RPMI7951 (cell line): ENCODE results near the gene SMYD4. TPM values are rescaled to one million over a fixed set of nuclear protein-coding genes. Genes with fewer than 3 reads are reported as not detected.
"Not testable (repeated sequence)": the region's sequence is repeated elsewhere in the genome, so short reads cannot be mapped to it uniquely, and the experiment has no call there.

ENCODE experiments used
- DNase-seq: peaks from one replicate; pipeline ENCODE4 v3.0.0-alpha.2; 2012; ENCODE audit warnings: low read depth
- total RNA-seq: library from RNA; depleted of rRNA; stranded (reverse); fragments of >200 nt; shearing (Covaris generic); gene quantifications from 2 replicates; pipeline ENCODE4 v1.2.3, GENCODE V29; 2014

The SMYD4 gene
- total RNA-seq, 1 experiment from 2014 or later, result 6.2 TPM

DNA sequence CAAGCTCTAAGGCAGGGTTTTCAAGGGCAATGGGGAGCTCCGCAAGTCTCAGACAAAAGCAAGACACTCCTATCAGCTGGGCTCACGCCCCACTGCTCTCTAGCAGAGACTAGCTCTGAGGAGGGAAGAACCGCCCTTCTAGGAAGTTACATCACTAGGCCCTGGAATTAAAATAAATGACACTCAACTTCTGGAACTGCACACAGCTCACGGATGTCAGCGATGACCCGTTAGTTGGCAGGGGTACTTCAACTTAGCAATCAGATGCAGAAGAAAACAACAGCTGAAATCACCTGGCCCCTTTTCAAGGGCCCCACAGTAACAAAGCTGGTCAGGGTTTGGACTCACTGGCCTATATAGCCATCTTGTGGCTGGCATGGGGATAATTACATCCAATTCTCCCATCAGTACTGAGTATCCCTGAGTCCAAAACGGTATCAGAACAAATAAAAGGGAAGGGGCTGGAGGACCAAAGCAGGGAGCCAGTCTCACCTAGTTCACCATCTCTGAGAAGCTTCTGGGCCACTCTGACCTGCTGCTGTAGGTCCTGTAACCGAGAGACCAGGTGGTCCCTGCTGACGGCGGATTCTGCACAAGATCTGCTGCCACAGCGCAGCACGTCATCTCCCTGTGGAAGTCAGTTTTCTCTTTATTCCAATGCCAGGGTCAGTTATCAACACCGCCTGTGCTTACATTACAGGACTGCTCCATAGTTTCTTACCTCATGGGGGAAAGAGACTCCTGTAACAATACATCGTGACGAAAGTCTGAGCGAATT is 45.7 kb downstream of the SMYD4 start:
- DNase-seq, result peak; percentile 58

DNA sequence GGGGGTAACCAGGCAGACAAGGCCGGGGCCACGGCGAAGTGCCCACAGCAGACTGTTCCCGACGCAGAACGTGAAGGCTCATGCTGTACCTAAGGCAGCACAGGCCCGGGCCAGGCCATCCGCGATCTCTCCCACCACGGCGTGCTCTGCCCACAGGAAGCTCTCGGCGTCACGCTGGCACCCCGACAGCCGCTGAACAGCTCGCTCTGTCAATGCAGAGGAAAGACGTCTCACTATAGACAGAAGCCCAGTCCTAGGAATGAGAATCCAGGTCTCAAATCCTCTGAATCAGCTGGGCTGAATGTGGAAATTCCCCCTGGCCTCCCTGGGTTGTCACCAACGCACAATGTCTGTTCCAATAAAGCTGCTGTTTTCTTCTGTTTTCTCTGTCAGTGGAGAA is 46.4 kb downstream of the SMYD4 start:
- DNase-seq, result no peak

DNA sequence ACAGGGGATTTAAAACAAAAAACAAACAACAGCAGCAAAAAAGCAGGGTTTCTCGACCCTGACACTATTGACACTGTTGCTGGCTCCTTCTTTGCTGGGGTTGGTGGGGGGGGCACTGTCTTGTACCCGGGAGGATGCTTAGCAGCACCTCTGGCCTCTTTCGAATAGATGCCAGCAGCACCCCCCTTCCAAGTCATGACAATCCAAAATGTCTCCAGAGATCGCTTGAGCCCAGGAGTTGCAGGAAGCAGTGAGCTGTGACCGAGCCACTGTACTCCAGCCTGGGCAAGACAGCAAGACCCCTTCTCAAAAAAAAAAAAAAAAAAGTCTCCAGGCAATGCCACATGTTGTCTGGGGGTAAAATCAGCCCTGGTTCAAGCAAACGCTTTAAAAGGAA is 47.5 kb downstream of the SMYD4 start:
- no peak for DNase-seq

DNA sequence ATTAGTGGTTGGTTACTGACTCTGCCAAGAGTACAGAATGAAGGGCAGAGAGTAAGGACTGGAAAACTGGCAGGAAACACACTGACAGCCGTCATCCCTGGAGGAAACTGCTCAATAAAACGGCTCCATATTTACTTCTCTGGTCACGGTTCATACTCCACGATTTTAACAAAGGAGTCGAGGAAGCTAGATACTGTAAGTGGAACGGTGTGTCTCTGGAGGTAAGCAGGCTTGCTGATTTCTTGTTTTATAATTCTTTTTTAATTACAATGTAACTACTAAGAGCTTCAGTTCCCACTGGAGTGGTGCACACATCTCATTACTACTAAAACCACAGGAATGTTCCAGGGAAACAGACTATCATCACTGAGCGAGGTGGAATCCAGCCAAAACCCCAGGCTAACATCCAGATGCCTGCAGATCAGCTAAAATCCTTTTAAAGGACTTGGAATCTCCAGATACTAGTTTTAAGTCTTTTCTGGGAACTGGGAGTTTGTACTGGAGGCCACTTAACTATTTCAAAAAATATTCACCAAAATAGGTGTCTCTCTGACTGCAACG is 50.1 kb downstream of the SMYD4 start:
- peak; percentile 95 for DNase-seq

DNA sequence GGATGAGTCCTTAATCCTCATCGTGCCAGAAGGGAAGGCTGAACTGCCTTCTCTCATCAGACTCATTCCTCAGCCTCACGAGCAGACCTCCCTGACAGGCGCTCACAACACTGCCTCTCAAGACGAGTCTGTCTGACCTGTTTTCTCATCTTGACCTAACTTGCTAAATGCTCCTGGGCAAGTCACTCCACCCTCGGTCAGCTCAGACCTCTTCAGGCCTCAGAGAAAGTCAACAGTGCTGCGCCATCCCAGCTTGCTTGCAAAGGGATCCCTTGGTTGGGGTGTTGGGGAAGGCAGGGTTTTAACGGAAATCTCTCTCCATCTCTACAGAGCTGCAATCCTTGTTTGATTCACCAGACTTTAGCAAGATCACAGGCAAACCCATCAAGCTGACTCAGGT is 52.8 kb downstream of the SMYD4 start:
- DNase-seq, result no peak

DNA sequence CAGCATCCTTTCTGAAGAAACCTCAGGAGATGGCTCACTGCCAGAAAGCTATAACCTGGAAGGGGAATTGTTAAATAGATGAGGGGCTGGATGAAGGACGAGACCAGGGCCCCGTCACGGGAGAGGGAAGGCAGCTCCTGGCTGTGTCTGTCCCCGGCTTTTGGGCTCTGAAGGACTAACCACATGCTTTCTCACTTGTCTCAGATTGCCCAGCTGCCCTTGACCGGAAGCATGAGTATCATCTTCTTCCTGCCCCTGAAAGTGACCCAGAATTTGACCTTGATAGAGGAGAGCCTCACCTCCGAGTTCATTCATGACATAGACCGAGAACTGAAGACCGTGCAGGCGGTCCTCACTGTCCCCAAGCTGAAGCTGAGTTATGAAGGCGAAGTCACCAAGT is 53.4 kb downstream of the SMYD4 start:
- DNase-seq, result no peak

DNA sequence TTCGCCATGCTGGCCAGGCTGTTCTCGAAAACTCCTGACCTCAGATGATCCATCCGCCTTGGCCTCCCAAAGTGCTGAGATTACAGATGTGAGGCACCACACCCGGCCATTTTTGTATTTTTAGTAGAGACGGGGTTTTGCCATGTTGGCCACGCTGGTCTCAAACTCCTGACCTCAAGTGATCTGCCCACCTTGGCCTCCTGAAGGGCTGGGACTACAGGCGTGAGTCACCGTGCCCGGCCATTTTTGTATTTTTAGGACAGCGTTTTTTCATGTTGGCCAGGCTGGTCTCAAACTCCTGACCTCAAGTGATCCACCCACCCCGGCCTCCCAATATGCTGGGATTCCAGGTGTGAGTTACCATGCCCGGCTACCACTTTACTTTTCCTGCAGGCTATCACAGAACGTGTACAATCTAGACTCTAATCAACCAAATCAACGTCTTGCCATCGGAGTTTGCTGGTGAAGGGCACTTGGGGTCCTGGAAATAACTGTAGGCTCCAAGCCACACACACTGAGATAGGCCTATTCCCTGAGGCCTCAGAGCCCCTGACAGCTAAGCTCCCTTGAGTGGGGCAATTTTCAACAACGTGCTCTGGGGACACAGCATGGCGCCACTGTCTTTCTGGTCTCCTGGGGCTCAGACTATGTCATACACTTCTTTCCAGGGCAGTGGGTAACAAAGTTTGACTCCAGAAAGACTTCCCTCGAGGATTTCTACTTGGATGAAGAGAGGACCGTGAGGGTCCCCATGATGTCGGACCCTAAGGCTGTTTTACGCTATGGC is 55.1 kb downstream of the SMYD4 start:
- no peak for DNase-seq

DNA sequence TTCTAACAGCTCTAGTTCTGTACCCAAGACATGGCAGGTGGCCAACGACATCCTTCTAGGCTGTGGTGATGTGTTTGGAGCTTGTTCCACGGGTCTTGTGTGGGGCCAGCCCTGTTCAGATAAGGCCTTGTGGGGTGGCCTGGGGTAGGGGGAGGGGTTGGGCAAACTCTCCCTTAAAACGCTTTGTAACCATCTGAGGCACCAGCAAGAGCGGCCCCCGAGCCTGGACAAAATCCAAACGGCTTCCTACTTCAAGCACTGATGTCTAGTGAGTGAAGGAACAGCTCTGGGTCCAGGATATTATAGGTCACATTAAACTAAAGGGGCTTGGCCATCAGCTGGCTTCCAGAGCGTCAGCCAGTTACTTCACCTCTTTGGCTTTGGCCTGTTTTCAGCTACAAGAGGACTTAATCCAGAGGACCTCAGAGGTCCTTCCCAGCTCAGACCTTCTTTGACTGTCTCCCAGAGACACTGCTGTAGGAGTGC is 56.0 kb downstream of the SMYD4 start:
- DNase-seq, result no peak

DNA sequence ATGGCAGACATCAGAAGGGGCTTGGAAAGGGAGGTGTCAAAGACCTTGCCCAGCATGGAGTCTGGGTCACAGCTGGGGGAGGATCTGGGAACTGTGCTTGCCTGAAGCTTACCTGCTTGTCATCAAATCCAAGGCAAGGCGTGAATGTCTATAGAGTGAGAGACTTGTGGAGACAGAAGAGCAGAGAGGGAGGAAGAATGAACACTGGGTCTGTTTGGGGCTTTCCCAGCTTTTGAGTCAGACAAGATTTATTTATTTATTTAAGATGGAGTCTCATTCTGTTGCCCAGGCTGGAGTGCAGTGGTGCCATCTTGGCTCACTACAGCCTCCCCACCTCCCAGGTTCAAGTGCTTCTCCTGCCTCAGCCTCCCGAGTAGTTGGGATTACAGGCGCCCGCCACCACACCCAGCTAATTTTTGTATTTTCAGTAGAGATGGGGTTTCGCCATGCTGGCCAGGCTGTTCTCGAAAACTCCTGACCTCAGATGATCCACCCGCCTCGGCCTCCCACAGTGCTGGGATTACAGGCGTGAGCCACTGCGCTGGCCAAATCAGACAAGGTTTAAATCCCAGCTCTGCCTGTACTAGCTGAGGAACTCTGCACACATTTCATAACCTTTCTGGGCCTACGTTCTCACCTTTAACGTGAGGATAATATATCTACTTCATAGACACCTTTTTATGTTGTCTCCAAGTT is 56.6 kb downstream of the SMYD4 start:
- DNase-seq, result peak; percentile 21

DNA sequence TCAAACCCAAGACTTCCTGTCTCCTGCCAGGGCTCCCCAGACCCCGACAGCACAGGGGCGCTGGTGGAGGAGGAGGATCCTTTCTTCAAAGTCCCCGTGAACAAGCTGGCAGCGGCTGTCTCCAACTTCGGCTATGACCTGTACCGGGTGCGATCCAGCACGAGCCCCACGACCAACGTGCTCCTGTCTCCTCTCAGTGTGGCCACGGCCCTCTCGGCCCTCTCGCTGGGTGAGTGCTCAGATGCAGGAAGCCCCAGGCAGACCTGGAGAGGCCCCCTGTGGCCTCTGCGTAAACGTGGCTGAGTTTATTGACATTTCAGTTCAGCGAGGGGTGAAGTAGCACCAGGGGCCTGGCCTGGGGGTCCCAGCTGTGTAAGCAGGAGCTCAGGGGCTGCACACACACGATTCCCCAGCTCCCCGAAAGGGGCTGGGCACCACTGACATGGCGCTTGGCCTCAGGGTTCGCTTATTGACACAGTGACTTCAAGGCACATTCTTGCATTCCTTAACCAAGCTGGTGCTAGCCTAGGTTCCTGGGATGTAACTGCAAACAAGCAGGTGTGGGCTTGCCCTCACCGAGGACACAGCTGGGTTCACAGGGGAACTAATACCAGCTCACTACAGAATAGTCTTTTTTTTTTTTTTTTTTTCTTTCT is 59.8 kb downstream of the SMYD4 start:
- no peak for DNase-seq

DNA sequence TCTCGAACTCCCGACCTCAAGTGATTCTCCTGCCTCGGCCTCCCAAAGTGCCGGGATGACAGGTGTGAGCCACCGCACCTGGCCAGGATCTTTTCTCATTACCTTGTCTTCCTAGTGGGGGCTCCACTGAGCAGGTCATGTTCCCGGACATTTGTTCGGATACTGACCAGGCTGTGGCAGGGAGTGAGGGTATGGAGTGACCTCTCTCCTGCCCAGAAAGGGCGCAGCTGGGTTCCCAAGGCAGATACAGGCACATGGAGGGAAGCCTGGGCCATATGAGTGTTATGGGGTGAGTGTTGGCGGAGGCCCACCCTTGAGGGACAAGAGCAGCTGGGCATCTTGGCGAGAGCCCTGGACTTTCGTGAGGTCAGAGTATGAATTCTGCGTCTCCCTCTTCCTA is 62.3 kb downstream of the SMYD4 start:
- DNase-seq, result no peak

DNA sequence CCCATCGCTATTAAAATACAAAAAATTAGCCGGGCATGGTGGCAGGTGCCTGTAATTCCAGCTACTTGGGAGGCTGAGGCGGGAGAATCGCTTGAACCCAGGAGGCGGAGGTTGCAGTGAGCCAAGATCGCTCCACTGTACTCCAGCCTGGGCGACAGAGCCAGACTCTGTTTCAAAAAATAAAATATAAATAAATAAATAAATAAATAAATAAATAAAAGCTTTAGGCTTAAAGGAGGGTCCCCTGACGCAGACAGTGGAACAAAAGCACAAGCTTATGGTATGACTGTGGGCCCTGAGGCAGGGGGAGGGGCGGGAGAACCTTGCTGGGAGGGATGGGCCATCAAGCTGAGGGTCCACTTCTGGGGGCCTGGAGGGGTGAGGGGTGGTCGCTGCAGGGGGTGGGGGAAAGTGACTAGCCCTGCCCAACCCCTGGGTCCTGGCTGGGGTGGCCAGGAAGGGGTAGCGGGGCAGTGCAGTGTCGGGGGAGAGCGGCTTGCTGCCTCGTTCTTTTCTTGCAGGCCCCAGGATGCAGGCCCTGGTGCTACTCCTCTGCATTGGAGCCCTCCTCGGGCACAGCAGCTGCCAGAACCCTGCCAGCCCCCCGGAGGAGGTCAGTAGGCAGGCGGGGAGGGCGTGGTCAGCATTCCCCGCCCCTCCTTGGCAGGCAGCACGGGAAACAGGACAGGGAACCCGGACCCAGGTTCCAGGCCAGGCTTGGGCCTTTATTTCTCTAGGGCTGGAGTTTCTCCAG is 63.1 kb downstream of the SMYD4 start:
- no peak for DNase-seq

DNA sequence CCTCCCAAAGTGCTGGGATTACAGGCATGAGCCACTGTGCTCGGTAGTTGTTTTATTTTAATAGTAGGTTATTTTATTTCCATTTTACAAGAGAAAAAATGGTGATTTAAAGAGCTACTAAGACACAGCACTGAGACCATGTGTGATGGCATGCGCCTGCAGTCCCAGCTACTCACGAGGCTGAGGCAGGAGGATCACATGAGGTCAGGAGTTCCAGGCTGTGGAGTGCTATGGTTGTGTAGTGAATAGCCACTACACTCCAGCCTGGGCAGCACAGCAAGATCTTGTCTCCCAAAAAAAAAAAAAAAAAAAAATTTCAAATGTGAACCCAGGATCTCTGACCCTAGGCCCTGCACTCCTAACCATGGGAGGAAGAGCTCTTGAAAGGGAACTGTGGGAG is 64.1 kb downstream of the SMYD4 start:
- DNase-seq, result no peak

DNA sequence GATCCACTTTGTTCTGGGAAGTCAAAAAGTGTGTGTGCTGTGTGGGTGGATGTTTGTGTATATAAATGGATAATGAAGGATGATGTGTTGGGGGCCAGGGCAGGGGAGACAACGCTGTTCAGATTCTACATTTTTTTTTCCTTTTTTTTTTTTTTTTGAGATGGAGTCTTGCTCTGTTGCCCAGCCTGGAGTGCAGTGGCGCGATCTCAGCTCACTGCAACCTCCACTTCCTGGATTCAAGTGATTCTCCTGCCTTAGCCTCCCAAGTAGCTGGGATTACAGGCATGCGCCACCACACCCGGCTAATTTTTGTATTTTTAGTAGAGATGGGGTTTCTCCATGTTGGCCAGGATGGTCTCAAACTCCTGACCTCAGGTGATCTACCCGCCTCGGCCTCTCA is 65.0 kb downstream of the SMYD4 start:
- DNase-seq, result not testable (repeated sequence)

DNA sequence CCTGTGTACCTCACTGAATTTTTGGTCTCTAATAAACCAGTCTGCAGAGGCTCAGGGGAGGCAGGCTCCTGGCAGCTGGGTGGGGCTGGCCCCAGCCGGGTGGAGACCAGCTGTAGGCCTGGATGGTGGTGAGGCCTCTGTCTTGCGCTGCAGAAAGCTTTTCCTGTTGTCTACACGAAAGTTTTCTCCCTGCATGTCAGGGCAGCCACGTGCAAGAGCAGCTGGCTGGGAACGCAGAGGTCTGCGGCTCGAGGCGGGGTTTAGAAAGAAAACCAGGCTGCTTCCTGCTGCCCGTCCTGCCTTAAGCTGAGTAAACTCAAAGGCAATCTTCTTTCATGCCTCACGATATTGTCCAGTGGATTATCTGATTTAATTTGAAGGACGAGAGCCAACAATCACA is 65.4 kb downstream of the SMYD4 start:
- DNase-seq, result peak; percentile 94

DNA sequence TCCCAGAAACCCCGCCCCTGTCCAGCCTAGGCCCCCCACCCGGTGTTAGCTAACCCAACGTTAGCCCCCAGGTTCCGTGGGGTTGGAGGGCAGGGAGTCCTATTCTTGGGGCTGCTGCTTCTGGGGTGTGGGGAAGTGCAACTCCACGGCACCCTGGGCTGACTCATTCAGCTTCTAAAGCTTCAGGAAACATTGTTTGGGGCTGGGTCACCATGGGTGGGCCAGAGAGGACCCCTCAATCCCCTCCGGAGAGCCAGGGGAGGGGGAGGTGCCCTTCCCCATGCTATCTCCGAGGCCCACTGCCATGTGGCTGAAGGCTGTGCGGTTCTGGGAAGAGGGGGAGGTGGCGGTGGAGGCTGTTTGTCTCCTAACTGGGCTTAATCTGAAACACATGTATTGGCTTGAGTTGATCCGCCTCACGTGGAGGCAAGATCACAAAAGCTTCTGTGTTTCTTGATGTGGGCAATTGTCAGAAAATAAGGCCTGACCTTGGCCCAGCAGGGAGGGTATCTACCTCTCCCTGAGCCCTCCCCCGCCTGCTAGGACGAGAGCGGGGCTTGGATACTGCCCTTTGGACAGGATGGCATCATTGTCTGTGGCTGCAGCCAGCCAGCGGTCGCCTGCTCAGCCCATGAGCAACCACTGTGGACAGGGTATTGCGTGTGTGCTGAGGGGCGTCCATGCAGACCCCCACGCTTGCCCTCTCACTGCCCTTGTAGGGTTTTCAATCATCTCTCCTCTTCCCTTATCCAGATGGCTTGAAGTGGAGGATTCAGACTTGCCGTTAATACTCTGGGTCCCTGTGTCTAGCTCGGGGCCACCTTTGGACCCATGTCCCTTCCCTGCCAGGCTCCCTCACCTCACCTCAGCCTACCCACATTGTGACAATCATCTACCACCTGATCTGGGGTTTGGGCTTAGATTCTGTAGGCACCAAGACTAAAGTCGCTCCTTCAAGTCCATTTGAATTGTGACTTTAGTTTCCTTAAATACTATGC is 66.5 kb downstream of the SMYD4 start:
- peak; percentile 94 for DNase-seq

DNA sequence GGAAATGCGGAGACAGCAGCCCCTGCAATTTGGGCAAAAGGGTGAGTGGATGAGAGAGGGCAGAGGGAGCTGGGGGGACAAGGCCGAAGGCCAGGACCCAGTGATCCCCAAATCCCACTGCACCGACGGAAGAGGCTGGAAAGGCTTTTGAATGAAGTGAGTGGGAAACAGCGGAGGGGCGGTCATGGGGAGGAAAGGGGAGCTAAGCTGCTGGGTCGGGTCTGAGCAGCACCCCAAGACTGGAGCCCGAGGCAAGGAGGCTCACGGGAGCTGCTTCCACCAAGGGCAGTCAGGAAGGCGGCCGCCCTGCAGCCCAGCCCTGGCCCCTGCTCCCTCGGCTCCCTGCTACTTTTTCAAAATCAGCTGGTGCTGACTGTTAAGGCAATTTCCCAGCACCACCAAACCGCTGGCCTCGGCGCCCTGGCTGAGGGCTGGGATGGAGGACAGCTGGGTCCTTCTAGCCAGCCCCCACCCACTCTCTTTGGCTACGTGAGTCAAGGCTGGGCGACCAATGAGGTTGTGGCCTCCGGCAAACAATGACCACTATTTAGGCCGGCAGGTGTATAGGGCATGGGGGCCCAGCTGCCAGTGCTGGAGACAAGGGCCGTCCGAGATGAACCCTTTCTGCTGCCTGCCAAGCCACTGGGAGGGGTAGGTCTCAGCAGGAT is 67.3 kb downstream of the SMYD4 start:
- DNase-seq, result peak; percentile 79

DNA sequence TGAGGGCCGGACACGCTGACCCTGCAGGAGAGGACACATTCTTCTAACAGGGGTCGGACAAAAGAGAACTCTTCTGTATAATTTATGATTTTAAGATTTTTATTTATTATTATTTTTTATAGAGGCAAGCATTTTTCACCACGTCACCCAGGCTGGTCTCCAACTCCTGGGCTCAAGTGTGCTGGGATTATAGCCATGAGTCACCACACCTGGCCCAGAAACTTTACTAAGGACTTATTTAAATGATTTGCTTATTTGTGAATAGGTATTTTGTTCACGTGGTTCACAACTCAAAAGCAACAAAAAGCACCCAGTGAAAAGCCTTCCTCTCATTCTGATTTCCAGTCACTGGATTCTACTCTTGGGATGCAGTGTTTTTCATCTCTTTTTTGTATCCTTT is 70.2 kb downstream of the SMYD4 start:
- no peak for DNase-seq

DNA sequence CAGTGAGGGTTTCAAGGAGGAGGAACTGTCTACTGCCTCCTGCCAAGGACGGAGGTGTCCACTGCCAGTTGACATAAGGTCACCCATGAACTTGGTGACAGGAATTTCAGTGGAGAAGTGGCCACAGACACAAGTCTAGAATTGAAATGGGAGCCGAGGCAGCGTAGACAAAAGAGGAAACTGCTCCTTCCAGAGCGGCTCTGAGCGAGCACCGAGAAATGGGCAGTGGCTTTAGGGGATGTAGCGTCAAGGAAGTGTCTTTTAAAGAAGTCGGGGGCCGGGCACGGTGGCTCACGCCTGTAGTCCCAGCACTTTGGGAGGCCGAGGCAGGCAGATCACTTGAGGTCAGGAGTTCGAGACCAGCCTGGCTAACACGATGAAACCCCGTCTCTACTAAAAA is 70.9 kb downstream of the SMYD4 start:
- DNase-seq, result no peak
